Activated CD4-positive, alpha-beta T cell treated with anti-CD3 and anti-CD28 coated beads, Interleukin-2, amount 50 U/mL, for 4 hours (primary cell): ENCODE measurements around the gene ABCC10.
"Not testable (repeated sequence)": the region's sequence is repeated elsewhere in the genome, so short reads cannot be mapped to it uniquely, and the experiment has no call there.

Experiments
- DNase-seq, 2 experiments: peaks; one replicate each; pipeline ENCODE4 v3.0.0-alpha.2; 2020

Gene ABCC10

DNA sequence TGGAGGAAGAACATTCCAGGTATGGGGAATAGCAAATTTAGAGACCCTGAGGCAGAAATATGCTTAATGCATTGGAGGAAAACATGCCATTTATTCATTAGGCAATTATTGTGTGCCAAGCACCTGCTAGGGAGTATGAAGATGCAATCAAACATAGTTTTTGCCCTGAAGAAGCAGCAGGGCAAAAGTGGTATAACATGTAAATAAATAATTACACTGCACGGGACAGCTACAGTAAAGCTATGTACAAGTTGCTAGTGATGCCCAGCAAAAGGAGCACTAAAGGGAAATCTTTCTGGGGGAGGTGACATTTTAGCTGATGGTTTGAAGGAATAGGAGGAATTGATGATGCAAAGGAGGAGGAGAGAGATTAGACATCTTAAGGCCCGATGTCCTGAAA lies 49.4 kb downstream of the ABCC10 start:
- no peak for DNase-seq

DNA sequence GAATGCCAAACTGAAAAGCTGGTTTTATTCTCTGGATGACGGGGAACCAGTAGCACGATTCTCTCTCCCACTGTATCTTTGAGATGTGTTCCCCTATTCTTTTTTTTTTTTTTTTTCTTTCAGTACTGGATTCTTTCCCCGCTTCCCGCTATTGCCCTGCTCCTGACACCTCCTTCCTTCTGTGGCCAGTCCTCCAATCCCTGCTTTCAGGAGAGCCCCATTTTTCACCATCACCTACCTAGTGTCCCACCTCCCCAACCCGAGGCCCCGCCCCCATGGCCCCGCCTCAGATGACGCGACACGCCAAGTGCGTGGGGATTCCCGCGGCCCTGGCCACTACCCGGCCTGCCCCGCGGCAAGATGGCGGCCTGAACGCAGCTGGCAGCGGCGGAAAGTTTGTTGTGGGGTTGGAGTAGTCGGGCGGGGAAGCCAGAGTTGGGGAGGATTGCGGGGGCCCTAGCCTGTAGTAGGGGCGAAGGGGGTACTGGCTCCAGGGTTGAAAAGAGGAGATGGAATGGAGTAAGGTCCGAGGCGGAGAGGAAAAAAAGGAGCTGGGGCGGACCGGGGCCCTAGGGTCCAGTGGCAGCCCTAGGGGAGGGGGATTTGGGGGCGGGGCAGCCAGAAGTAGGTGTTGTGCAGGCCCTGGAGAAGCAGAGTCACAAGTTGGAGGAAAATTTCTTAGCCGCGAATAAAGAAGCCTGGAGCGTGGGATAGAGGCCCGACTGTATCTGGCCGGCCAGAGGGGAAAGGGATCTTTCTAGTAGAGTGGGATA lies 50.1 kb downstream of the ABCC10 start, which contains the start of gene TJAP1:
TSS of gene TJAP1 (plus strand) at position 336 of the 773 bp plus-strand sequence. CDS start 21,432 bp downstream, outside the sequence.
- peak; percentile 97 to 99 for DNase-seq

DNA sequence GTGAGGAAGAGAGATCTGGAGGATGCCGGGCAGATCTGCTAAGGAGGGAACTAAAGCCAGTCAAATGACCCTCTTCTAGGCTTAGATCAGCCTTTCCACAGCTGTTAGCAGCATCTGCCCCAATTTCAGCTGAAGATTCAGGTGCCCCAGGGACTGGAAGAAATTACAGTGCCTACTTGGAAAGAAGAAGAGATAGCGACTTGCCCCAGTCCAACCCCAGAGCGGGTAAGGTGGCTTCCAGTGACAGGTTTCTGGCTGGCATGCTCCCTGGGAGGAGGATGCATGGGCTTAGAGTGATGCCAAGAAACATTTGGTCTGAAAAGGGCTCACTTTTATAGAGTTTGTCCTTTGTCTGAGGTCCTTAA lies 50.6 kb downstream of the ABCC10 start:
- DNase-seq: no peak

DNA sequence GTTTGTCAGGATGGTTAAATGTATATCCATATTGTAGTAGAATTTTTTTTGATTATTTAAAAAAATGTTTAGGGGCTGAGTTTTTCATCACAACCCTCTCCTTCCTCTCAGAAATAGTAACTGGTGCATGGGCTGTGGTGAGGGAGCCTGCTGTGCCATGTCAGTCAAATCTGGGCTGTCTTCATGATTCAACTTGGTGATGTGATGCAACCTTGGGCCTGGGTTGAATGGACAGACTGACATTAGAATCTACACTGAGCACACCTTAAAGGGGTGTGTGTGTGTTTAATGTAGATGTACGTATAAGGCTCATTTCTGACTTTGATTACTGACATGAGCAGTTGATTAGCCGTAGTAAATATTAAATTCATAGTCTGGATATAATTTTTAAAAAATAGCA lies 53.7 kb downstream of the ABCC10 start:
- no peak for DNase-seq

DNA sequence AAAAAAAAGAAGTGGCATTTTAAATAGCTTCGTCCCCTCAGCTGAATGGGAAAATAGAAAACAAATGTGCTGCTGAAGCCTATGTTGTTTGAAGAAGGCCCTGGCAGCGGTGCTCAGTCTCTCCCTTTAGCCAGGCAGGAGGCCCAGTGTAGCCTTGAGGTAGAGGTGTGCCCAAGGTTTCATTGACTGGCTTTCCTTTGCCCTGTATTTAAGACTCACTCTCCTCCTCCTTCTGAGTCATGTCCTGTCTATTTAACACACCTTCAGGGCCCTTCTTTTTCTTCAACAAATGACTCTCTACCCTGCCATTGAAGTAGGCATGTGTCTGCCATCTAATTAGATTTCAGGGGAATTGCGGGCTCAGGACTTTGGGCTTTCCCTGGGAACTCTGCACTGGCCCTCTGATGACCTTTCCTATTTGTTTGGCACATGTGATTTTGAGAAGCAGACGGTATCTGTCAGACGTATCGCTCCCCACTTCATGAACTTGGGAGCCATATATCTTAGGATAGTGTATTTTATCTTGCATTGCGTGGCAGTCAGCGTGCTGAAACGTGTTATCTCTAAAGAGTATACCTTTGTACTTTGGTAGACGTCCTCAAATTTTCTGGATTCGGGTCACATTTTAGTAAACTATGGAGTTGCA lies 54.4 kb downstream of the ABCC10 start:
- no peak for DNase-seq

DNA sequence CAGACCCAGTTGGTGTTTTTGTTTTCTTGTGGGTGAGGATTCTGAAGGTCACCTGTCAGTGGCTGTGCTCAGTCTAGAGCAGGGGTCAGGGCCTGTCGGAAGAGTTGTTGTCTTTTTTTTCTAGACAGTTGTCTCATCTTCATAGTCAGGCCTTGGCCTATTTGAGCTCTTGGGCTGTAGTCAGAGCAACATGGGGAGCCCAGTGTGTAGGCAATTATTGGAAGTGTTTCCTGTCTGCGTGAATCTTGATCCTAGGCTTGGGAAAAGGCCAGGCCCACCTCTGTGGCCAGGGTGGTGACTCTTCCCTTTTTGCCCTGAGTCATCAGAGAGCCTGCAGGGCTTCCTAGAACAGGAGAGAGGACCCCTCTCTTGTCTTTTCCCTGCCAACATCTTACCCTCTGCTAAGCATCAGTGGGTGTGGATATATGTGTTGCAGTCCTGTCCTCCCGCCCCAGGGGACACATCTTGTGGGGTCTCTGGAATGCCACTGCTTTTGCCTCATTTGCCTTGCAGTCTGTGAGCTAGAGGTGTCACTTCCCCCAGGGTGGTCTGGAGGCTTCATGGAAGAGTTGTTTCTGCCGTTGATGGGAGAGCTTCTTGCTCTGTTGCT lies 61.4 kb downstream of the ABCC10 start:
- DNase-seq: no peak

DNA sequence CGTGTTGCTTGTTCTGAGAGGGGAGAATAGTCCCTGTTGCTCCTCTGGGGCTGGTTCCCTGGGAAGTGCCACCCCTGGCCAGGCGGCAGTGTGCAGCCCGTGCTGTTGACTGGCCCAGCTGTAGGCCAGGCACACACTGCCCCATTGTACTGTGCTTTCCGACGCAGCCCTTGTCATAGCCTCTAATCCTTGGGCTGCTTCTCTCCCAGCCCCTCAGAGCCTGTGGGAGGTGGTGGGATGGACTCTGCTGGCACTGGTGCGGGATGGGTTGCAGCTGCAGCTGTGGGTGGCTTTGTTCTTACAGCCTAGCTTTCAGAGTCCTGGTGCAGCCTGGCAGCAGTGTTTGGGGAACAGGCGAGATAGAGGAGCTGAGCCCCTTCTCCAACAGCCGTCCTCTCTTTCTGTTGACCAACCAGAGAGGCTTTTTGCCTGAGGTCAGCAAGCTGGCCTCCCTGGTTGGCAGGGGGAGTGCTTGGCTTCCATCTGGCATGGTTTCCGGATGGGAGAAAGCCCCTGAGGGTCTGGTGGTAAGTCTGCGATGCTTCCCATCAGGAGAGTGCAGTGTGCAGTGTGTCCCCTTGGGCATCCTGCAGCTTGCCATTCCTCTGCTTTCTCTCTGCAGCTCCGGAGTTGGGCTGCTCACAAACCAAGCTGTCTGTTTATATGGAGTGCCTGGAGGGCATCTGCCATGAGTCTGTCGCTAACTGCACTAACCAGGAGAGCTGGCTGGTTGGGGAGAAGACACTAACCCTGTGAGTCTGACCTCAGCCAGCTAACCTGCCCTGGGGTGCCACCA lies 62.1 kb downstream of the ABCC10 start:
- DNase-seq: no peak

DNA sequence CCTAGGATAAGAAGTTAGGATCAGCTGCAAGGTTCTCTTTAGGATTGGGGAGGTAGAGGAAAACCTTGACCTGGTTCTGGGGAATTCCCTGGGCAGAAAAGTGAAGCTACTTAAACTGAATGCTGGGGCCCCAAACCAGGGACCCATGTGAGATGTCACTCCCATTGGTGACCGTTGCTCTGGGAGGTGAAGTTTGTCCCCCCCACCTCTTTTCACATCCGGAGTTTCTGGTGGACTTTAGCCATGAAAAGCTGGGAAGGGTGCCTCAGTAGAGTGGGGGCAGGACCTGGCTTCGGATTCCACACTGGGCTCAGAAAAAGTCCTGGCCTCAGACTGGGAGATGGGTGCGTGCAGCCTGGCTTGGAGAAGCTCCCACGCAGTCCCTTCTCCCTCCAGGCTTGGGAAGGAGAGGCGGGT lies 63.2 kb downstream of the ABCC10 start:
- DNase-seq: no peak

DNA sequence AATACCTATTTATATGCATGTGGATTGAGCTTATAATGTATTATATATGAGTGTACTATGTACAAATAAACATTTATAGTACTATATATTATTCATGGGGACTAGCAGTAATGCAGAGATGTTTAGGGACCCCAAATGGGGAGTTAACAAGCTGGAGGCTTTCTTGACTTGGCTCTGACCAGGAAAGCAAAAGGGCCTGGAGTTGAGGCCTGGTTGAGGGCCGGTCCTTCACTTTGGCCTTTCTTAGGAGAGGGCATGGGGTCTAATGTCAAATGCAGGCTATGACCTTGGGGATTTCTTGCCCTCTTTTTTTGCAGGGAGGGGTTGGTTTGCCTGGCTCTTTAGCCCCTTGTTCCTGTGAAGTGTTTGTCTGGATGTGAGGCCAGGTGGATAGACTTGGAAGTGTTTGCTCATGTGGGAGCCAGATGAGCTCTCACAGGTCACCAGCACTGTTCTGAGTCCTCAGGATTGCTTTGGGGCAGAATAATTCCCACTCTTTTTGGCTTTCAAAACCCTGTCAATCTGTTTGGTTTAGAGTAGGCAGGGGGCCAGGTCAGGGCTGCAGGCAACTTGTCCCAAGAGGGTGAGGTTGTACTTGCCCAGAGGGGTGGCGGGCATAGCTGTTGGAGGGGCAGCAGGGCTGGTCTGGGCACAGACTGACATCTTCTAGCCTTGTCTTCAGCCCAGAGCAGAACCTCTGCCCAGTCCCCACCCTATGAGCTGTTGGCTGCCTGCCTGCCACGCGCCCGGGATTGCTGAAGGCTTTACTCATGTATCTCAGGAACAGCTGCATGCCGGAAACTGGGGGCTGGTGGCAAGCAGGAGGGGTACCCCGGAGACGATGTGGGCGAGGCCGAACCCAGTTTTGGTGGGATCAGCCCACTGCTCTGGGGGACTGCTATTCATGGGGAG lies 64.7 kb downstream of the ABCC10 start:
- no peak for DNase-seq

DNA sequence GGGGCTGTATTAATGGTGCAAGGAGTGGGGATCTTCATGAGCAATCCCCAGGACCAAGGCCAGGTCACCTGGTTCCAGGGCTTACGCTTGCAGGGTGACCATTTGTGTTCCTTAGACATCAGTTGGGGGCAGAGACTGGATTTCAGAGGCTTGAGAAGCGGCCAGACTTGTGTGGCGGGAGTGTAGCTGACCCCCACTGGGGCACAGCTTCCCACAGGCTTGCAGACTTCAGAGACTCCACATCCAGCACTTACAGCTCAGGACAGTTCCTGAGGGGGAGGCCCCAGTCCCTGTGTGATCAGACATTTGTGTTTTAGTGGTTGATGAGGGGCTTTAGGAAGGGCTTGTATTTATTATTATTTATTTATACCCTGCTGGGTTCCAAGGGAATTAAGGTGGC lies 65.3 kb downstream of the ABCC10 start:
- no peak for DNase-seq

DNA sequence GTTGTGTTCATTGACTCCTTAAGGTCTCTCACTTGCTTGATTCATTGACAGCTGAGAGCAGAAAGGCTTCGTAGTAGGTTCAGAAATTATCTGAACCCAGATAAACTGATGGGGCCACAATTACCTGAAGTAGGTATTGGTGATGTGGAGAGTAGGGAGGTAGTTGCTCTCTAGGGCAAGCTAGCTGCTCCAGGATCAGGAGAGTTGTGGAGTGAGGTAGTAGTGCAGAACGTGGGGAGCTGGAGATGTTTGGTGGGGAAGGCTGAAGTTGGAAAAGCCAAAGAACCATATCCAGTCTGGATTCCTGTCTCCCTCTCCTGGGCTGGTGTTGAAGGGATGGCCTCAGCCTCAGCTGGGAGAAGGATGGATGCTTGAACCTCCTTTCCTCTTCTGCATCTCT lies 65.9 kb downstream of the ABCC10 start:
- DNase-seq: no peak

DNA sequence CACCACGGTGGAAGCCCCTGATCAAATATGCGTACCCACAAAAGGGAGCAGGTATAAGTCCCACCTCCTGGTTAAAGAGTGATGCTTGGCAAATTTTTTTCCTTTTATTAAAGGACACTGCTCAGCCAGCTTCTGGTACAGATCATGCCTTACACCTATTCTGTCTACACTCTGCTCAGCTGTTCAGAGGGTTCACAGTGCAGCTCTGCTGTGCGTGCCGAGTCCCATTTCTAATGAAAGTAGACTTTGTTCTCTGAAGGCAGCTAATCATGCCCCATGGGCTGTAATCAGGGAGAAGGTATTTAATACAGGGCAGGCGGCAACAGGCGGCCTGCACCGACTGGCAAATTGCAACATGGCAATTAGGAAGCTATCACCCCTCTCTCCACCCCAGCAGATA lies 66.5 kb downstream of the ABCC10 start:
- no peak for DNase-seq

DNA sequence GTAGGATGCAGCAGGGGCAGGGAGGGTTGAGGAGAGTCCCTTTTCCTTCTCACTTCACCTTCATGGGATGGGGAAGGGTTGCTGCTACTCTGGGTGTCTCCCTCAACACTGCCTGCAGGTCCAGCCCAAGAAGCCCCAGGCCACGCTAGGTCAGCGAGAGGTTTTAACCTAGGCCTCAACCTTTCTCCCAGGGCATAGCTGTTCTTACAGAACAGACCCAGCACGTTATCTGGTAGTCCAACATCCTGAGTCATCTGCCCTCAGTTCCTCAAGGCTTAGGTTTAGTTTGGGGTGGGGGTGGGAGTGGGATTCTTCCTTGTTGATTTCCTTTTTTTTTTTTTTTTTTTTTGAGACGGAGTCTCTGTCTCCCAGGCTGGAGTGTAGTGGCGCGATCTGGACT lies 67.0 kb downstream of the ABCC10 start:
- DNase-seq: no peak

DNA sequence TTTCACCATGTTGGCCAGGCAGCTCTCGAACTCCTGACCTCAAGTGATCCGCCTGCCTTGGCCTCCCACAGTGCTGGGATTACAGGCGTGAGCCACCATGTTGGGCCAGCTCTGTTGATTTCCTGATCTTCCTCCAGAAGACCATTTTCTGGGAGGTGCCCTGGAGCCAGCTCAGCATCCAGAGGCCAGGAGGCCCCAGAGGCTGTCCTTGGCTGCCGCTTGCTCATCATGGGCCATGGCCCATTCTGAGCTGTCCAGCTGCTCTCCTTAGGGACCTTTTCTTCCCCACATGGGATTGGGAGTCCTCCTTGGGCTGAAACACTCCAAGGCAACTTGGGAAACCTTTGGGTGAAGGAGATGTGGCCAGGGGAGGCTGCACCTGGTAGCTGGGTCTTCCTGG lies 67.4 kb downstream of the ABCC10 start:
- no peak for DNase-seq

DNA sequence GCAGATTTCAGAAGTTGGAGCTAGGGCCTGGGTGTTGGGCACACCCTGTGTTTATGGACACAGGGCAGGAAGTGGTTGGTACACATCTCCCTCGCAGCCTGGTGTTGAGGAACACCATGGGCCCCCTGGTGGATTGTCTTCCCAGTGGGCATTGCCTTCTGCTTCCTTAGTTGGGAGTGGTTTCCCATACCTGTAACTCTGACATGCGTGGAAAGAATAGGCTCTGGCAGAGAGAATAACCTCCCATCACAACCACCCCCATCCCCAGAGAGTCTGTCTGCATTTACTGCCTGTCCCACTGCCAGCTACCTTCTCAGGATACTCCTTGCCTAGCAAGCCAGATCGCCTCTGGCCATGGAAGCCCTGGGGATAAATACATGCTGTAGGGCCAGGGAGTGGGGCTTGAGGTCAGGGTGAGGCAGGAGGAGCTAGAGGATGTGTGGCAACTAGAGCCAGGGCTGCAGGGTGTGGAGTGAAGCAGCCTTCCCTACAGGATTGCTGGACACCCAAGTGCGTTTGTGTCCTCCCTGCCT lies 68.1 kb downstream of the ABCC10 start:
- DNase-seq: no peak

DNA sequence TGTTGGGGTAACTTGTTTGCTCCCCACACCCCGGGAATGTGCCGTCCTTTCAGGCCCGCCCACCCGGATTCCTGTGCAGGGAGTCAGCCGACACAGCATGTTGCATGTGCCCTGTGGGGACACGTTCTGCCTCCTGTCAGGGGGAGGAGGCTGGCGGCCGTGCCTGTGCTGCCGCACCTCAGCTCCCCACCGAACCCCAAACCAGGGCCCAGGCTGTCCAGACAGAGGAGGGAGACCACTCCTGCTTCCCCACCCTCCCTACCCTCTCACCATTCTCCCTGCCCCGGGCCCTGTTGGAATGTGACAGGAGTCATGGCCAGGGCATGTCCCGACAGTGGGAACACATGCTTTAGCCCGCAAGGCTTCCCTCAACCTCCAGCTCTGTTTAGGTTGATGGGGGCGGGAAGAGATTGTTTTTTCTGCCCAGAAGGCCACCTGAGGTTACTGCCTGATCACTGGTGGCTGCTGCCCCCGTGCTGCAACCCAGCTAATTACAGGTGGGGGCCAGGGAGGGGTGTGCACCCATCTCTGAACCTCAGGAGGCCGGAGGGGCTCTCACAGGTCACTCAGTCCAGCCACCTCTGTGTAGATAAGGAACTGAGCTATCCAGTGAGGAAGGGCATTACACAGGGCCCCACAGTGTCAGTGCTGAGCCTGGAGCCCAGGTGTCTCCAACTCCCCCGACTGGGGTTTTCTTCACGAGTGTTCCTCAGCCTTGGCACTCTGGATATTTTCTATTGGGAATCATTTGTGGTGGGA lies 69.2 kb downstream of the ABCC10 start:
- DNase-seq: no peak

DNA sequence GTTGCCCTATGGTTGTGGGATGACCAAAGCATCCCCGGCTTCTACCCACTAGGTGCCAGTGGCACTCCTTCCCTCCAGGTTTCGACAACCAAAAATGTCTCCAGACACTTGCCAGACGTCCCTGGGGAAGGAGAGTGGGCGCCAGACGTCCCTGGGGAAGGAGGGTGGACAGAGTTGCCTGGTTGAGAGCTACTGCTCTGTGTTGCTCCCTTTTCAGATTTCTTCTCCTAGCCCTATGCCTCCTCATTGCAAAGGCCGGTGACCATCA lies 69.7 kb downstream of the ABCC10 start:
- no peak for DNase-seq

DNA sequence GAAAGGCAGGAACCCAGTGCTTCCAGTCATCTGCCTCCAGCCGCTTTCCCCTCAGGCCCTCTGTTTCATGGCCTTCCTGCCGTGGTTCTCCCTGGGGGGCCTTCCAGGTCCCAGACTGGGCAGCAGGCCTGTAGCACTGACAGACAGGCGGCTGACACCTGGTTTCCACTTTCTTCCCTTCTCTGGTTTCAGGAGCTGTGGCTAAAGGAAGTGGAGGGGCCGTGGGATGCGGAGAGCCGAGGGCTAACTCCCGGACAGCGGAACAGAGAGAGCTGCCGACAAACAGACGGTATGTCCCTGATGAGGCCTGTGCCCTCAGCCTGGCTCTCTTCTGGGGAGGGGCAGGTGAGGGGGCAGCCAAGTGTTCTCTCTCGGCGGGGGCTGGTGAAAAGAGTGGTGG lies 70.3 kb downstream of the ABCC10 start:
- no peak for DNase-seq

DNA sequence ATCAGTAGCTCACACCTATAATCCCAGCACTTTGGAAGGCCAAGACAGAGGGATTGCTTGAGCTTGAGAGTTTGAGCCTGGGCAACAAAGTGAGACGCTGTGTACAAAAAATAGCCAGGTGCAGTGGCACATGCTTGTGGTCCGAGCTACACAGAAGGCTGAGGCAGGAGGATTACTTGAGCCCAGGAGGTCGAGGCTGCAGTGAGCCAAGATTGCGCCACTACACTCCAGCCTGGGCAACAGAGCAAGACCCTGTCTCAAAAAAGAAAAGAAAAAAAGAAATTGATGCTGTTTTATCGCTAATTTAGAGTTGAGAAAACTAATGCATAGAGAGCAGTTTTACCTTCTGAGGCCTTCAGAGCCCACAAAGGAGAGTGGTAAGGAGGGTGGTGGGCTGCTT lies 71.0 kb downstream of the ABCC10 start:
- DNase-seq: not testable (repeated sequence)

DNA sequence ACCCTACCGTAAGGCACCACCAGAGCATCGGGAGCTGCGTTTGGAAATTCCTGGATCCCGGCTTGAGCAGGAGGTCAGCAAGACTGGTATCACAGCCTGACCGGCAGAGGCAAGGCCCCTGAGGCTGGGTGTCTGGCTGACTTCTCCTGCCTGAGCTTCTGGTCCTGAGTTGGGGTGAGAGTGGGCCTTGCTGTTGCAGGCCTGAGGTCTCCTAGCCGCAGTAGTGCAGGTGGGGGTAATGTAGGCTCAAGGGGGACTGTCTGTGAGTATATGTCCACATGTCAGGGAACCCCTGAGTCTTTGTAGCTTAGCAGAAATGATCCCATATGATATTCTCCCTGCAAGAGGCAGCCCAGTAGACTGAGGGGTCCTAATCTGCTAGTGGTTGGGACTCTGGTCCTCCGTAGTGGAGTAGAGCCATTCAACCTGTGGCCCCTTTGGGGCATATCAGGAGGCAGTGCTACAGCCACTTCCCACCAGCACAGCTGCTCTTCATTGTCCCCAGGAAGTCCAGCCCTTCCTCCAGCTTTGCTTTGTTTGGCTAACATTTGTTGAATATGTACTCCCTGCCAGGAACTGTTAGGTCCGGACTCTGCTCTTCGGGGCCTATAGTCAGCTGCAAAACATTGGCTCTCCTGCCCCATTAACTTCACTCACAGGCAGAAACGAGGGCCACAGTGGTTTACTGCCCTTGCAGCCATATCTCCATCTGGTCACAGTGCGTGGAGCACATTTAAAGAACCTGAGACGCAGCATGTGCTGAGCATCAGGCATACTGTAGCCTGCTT lies 71.9 kb downstream of the ABCC10 start:
- no peak for DNase-seq
